GM08714 (cell line): ENCODE results near the gene TCEAL9.
"Not testable (repeated sequence)": the region's sequence is repeated elsewhere in the genome, so short reads cannot be mapped to it uniquely, and the experiment has no call there.

Experiments used
- H3K4me3 ChIP-seq: fragments of 200-500 bp; sonication (Bioruptor generic); 2 replicates; pipeline ENCODE4 v1.5.1; 2014; ENCODE audit warnings: mild to moderate bottlenecking, low read length, inconsistent platforms
- ZNF274 ChIP-seq: IDR thresholded peaks from 2 replicates; pipeline ENCODE4 v1.6.1; 2012; ENCODE audit warnings: mild to moderate bottlenecking, low read depth, low read length

Gene TCEAL9

GRCh38 chrX:103356130-103356798 lies at the start of gene TCEAL9:
Gene TCEAL9, plus strand, starts transcription at chrX:103356506. Its CDS starts 1,179 bp downstream, at chrX:103357685.
- peak within 1 kb of the TSS; percentile 55 for H3K4me3 ChIP-seq
- TF ChIP-seq ZNF274, result no peak

GRCh38 chrX:103309860-103310554 lies 46.3 kb upstream of the TCEAL9 start:
- peak overlapping the region; percentile 53; the same call in 1 of the 2 replicates for H3K4me3 ChIP-seq
- no peak for TF ChIP-seq ZNF274

DNA sequence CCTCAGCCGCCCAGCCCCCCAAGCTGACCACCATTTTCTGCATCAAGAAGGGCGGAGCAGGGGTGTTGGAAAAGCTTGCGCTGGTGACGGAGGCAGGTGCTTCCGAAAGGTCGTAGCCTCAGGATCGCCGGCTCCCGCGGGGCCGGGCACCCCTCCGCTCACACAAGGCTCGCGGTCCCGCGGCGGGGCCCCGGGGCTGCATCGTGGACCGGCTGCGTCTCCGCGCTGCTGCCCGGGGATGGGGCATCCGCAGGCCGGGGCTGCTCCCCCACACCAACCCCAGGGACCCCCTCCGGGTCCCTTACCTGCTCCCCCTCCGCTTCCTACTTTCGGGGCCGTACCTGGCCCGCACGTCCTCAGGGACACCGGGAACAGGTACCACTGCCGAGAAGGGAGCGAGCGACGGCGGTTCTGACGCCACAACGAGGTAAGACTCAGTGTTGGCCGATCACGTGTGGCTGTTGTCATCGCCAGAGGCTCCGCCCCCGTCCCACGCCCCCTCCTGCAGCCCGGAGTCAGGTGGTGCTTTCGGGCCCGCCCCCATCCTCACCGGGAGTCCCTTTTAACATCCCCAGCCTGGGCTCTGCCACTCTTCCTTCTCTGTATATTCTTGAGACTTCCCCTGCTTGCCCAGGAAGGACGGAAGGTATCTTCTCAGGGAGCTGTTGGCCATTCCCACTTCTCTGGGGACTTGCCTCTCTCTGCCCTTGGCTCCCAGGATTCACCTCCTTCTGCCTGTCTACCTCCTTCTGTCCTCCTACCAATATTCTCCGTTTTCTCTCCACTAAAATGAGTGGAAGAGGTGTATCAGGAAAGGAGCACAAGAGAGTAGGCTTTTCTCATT lies 45.5 kb upstream of the TCEAL9 start, which contains the start of gene BEX2:
BEX2 (minus strand) TSS at position 436 of the 844 bp plus-strand sequence. CDS start 1,014 bp downstream, outside the sequence.
- no peak for TF ChIP-seq ZNF274
- peak within 1 kb of the TSS; percentile 53; the same call in 1 of the 2 replicates for H3K4me3 ChIP-seq

GRCh38 chrX:103311399-103311780 lies 44.9 kb upstream of the TCEAL9 start:
- no peak overlapping the region for H3K4me3 ChIP-seq

GRCh38 chrX:103329991-103330390 lies 26.3 kb upstream of the TCEAL9 start, which contains the start of gene TCEAL7:
Gene TCEAL7, plus strand, starts transcription at chrX:103330239. Its CDS starts 1,165 bp downstream, at chrX:103331404.
- H3K4me3 ChIP-seq, result no peak within 1 kb of the TSS

More at GRCh38 chrX:103311399-103311780, 44.9 kb upstream of the TCEAL9 start:
- no peak for TF ChIP-seq ZNF274

DNA sequence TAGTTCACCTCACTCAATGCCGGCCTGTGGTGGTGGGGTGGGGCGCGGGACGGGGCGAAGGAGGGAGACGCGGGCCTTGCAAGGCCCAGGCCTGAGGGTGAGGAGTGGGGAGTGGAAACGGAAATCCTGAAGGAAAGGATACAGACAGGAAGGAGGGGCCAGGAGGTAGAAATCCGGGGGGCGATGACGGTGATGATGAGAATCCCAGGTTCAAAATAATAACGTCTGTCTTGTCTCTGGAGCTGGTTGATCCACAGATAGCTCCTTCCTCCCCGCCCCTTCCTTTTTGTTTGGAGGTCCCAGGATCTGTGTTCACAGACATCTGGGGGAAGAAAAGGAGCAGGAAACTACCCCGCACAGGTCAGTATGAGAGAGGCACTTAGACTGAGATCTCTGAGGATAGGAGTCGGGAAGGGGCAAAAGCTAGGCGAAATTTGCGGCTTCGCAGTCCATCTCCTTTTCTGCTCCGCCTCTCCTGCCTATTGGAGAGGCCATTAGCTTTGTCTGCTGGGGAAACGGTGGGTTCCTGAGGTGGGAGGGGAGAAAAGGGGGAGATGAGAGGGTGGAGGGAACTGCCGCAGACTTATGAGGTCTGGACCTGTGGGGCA lies 25.5 kb upstream of the TCEAL9 start:
- TF ChIP-seq ZNF274, result no peak
- no peak overlapping the region for H3K4me3 ChIP-seq

More at GRCh38 chrX:103329991-103330390, 26.3 kb upstream of the TCEAL9 start, which contains the start of gene TCEAL7:
- TF ChIP-seq ZNF274, result no peak

- no peak overlapping the region for H3K4me3 ChIP-seq
- no peak for TF ChIP-seq ZNF274
These were observed 17.6 kb upstream of the TCEAL9 start for GRCh38 chrX:103338663-103339062.

DNA sequence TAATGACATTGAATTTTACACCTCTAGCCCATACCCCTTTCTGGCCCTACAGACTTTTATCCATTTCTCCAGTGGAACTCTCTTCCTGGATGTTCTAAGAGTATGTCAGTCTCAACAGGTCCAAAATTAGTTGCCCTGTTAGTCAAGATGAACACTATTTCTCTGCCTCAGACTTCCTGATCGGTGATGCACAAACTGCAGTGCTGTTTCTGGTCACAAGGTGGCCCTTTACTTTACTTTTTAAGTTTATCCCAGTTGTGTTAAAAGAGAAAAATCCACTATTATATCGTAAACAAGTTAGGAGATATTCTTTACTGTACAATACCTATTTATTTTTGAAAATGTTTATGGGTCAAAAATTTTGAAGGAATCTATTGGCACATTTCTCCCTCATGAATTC lies 13.2 kb upstream of the TCEAL9 start:
- no peak overlapping the region for H3K4me3 ChIP-seq
- no peak for TF ChIP-seq ZNF274

GRCh38 chrX:103344606-103345005 lies 11.7 kb upstream of the TCEAL9 start:
- no peak overlapping the region for H3K4me3 ChIP-seq
- TF ChIP-seq ZNF274, result no peak

DNA sequence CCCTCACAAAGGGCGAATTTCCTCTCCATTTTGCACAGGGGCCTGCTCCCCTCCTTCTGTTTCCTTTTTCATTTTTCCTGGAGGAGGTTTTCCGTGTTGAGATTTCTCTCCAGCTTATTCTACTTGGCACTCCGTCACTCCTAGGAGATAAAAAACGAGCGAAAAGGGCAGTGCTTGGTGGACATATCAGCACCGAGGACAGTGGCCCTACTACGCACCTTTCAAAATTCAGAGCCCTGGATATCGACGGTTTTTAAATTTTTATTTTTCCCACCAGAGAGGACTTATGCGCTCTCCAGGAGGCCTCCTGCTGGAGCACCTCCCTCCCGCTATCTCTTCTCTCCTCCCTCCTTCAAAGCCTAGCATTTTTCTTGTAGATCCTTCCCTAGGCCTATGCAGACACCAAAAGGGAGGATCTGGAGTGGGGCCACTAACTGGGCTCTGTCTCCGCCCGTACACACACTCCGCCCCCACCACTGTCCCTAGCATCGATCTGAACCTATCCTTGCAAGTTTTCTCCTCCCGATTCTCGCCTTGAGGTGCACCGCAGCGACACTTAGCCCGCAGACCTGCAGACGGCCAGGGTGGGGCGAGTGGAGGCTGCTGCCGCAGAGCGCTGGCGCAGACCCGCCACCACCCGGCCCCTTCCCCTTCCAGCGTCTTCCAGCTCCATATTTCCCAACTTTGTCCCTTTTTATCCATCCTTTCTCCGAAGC lies 8.5 kb upstream of the TCEAL9 start:
- no peak for TF ChIP-seq ZNF274

GRCh38 chrX:103356858-103357257 lies 552 bp downstream of the TCEAL9 start:
- peak overlapping the region; percentile 55 for H3K4me3 ChIP-seq
- TF ChIP-seq ZNF274, result no peak

More for the DNA sequence above, 8.5 kb upstream of the TCEAL9 start:
- H3K4me3 ChIP-seq, result no peak overlapping the region

DNA sequence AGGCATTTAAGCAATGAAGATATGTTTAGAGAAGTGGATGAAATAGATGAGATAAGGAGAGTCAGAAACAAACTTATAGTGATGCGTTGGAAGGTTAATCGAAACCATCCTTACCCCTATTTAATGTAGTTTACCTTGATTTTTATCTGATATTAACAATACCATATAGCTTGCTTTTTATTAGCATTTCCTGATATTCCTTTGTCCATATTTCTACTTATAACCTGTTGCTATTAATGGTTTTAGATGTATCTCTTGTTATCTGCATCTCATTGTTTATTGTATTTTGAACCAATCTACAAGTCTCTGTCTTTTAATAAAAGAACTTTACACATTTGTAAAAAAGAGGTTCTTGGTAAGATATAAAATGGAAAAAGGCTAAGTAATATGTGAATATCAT lies 1.6 kb downstream of the TCEAL9 start:
- H3K4me3 ChIP-seq, result no peak overlapping the region
- TF ChIP-seq ZNF274, result no peak

- not testable (repeated sequence) for H3K4me3 ChIP-seq
These were observed 3.3 kb downstream of the TCEAL9 start for GRCh38 chrX:103359605-103360004.

DNA sequence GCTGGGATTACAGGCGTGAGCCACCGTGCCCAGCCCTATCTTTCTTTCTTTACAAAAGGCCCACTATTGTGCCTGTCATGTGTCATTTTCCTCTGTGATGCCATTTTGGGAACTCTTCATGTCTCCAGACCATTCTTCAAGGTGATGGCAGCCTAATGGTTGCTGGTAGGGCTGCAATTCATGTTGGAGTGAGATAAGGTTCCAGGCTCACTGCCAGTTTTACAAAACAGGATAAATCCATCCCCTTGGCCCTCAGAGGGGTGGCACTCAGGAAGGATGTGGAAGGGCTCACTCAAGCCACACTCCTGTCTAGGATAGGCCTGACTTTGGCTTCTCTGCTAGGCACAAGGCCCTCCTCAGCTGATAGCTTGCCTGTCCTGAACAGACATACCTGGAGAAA lies 3.8 kb downstream of the TCEAL9 start:
- TF ChIP-seq ZNF274, result no peak
- H3K4me3 ChIP-seq, result no peak overlapping the region
